GM12892 (cell line): ENCODE data around the gene SEH1L.

Source experiments
- POLR2A ChIP-seq: IDR thresholded peaks from 2 replicates; pipeline ENCODE4 v1.6.1; 2011; ENCODE audit warnings: low read depth, low read length, control low read depth
- POLR2AphosphoS5 ChIP-seq: IDR thresholded peaks from 2 replicates; pipeline ENCODE4 v1.6.1; 2011; ENCODE audit warnings: low read depth, low read length, control low read depth

DNA sequence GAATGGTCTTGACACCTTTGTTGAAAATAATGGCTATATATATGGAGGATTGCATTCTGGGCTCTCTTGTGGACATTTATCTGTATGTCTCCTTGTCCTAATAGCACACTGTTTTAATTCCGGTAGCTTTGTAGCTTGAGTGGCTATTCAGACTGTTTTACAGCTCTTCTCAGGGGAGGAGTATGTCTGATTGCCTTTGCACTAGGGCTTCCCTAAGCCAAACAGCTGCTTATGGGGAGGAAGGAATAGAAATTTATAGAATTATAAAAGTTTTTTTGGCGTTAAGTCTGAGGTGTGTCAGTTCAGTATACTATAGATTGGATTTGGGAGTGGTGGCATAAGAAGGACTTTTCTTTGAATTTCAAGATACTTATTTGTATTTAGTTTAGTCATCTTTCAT, 12.6 kb downstream of the SEH1L start:
- TF ChIP-seq POLR2AphosphoS5: no peak
- TF ChIP-seq POLR2A: no peak
